IPS DF 4.7 (cell line): ENCODE measurements around the gene ACYP2.
"Not testable (repeated sequence)": the region's sequence is repeated elsewhere in the genome, so short reads cannot be mapped to it uniquely, and the experiment has no call there.

Experiments used
- DNase-seq: peaks from one replicate; pipeline ENCODE4 v3.0.0-alpha.2; 2013; ENCODE audit warnings: low spot score; ENCODE audit errors: extremely low read depth

The ACYP2 gene

DNA sequence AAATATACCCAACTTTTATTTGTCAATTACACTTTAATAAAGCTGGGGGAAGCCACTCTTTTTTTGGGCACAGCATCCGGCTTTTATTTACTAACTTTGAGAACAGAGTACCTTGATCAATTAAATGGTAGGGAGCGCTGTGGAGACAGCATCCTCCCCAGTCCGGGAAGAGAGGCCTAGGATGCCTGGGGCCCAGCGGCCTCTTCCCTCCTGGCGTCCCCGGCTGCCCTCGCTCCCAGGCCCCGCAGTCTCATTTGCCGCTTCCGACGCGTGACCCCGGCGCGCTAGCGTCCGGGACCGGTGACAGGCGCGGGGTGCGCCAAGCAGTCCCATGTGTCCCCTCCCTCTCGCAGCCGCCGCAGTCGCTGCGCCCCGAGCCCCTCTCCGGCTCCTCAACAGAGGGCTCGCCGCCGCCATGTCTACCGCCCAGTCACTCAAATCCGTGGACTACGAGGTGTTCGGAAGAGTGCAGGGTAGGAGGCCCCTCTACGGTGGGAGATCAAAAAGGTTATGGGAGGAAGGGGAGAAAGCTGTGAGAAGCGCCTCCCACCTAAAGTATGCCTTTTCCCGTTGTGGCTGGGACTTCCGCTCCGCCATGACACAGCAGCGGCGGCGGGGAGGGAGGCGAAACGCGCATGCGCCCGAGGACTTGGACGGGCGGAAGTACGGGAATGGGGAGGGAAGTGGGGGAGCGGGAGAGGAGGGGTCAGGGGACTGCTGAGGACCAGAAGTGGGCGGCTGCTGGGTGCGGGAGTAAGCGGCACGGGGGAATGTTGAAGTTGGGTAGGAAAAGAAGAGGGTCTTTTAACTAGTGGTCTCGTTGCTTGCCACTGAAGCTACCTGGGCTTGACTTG is at the start of gene ACYP2:
Gene ACYP2, plus strand, starts transcription at position 332 of the 854 bp plus-strand sequence.
- no peak for DNase-seq

- no peak for DNase-seq
These were observed 49.5 kb upstream of the ACYP2 start for GRCh38 chr2:54065891-54066290.

DNA sequence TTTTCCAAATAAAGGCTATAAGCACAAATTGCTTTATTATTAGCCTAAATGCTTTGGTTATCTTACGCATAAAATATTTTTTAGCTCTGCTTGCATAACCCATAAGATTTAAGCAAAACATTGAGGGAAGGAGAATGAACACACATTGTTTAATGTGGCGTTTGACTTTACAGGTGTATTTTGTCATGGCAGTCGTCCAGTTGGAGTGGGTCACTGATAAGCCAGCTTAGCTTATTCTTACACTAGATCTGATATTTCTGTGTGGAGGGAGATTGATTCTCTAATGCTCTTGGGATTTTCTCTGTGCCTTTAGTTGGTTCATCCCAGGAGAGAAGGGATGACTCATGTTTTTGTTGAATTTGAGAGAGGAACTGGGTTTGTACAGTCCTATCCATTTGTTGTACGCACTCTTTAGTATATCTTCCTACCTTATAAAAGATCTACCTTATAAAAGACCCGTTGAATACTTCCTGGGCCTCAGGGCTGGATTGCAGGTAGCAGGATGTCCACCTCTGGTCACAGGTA is 47.5 kb upstream of the ACYP2 start:
- DNase-seq, result no peak

- not testable (repeated sequence) for DNase-seq
These were observed 42.9 kb upstream of the ACYP2 start for GRCh38 chr2:54072483-54072882.

DNA sequence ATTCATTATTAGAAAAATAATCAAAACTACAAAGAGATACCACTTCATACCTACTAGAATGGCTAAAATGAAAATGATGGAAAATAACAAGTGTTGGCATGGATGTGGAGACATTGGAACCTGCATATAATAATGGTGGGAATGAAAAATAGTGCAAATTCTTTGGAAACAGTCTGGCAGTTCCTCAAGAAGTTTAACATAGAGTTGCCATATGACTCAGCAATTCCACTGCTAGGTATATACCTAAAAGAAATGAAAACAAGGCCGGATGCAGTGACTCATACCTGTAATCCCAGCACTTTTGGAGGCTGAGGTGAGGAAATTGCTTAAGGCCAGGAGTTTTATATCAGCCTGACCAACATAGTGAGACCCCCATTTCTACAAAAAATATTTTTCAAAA is 41.6 kb upstream of the ACYP2 start:
- no peak for DNase-seq

GRCh38 chr2:54074606-54075341 is 40.6 kb upstream of the ACYP2 start:
- DNase-seq, result no peak

DNA sequence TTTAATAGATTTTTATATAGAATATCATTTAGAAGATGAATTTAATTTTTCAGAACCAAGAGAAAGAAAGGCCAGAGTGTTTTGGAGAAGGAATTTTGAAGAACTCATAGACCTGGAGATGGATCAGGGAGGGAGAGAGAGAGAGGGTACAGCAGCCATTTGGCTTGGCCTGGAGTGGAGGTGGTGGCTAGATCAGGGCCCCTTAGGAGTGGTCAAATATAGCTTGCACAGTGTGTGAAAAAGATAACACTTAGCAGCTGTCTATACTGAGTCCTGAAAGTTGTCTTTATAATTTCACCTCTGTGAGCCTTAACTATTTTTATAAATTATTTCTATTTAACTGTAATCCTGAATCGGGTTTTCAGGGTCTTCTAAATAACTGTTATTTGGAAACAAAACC is 38.8 kb upstream of the ACYP2 start:
- DNase-seq, result no peak

DNA sequence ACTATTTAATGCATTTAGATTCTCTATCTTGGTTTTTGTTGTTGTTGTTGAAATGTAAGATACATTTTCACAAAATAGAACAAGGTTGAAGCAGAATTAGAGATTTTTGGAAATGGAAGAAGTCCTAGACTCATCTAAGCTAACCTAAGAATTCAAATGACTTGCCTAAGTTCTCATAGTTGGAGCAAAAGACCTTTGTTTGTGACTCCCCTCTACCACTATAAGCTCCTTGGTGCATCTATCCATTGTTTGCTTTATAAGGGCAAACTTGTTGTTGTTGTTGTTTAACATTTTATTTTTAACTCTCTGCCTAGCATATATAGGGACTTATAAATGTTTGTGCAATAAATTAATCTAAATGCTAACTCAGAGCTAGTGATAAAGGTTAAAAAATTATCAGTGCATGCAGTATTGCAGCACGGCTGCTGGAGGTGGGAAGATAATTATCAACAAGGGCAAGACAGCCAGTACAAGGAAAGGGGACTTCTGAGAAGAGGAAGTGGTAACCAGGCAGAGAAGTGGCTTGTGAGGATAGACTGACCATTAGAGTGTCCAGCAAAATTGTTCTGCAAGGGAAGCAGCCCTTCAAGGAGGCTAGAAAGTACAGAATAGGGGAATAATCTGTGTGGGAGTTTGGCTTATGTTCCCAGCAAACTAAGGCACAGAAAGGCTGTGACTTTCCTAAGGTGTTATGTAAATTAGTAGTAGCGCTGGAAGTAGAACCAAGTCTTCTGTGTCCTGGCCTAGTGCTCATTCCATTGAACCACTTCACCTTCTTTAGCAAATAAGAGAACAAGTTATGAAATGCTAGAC is 38.1 kb upstream of the ACYP2 start:
- no peak for DNase-seq

- no peak for DNase-seq
These were observed 36.1 kb upstream of the ACYP2 start for GRCh38 chr2:54079331-54079730.

DNA sequence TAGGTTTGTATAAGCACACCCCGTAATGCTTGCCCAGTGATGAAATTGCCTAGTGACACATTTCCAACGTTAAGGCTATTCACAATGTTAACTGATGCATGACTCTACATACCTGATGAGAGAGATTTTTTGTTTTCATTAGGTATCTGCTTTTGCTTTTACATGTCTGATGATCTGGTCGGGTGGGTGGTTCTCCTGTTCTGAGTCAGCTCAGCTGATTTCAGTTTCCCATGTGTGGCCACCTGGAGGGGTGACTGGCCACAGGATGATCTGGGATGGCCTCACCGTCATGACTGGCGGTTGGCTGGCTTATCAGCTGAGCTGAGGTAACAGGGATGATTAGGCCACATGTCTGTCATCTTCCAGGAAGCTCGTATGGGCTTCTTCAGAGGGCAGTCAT is 33.8 kb upstream of the ACYP2 start:
- DNase-seq, result no peak

GRCh38 chr2:54083021-54083420 is 32.4 kb upstream of the ACYP2 start:
- DNase-seq, result no peak

DNA sequence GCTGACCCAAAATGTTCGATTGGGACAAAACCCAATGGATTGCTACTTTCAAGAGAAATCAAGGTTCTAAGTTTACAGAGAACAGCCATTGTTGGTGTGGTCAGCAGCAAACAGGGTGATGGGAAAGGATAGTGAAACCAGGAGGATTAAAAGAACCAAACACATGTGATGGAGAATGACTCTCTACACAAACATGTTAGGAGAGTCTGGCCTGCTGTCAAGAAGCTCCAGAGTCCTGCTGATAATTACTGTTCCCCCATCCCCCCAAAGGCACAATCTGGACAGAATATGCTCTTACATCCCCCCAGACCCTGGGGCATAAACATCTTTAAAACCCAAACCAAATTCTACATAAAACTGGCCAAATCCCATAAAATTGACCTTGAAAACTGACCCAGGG is 32.0 kb upstream of the ACYP2 start:
- DNase-seq, result no peak

DNA sequence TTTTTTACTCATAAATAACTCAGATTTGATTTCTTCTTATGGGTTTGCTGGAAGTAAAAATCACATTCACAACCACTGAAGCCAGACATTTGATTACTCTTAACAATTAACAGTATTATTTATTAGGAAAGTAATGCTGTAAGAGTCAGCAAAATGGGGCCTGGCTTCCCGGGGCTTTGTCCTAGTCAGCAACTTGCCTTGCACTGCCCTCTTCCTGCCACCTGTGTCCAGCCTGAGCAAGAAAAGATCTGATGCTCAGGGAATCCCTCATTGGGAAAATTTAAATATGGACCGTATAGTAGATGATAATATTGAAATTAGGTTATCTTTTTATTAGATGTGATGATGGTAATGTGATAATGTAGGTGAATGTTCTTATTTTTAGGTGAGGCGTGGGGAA is 30.8 kb upstream of the ACYP2 start:
- DNase-seq, result no peak

DNA sequence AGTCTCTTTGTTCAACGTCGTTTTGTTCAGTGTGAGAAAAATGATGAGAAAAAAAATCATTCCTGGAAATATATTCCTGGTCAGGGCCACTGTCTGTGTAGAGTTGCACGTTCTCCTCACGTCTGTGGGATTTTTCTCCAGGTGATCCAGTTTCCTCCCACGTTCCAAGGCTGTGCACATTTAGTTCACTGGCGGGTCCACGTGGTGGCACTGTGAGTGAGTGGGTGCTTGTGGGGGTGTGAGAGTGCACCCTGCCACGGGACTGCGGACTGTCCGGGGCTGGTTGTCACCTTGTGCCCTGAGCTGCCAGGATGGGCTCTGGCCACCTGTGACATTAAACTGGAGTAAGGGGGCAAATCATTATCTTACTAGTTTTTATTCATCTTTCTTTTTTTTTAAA is 30.3 kb upstream of the ACYP2 start:
- no peak for DNase-seq

GRCh38 chr2:54086157-54086556 is 29.3 kb upstream of the ACYP2 start:
- no peak for DNase-seq

DNA sequence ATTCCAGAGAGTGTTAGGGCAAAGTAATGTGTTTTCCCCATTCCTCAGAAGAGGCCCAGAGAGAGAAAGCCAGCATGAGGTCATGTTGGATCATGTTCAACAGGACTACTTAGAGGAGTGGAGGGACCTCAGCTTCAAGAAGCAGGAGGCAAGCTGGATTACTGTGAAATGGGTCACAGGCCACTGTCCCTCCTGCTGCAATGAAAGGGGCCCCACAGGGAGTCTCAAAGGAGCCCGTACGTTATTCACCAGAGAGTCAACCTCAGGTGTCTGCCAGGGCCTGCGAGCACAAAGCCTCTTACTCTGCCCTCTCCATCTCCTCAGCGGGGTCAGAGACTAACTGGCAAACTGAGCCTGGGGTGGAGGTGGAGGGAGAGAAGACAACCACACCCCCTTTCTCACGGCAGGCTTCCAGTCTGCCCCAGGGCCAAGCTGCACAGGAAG is 27.2 kb upstream of the ACYP2 start:
- DNase-seq, result no peak

- no peak for DNase-seq
These were observed 26.7 kb upstream of the ACYP2 start for GRCh38 chr2:54088719-54089118.

DNA sequence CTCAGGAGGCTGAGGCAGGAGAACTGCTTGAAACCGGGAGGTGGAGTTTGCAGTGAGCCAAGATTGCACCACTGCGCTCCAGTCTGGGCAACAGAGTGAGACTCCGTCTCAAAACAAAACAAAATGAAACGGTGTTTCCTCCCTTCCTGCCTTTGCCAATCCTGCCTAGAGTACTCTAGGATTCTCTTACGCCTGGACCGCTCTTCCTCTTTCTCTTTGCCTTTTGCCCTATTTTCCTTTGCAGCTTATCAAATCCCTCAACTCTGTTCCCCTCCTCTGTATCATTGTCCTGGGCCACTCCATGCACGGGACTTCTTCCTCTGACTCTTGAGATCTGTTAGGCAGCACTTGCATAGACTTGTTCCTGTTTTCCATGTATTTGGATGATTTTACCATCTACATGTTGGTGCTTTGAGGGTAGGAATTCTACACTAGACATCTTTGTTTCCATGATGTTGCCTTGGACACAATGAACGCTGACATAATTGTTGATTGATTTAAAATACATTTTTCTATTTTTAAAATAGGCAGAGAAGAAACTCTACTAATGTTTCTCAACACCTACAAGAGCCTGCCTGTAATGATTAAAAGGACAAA is 24.8 kb upstream of the ACYP2 start:
- no peak for DNase-seq

DNA sequence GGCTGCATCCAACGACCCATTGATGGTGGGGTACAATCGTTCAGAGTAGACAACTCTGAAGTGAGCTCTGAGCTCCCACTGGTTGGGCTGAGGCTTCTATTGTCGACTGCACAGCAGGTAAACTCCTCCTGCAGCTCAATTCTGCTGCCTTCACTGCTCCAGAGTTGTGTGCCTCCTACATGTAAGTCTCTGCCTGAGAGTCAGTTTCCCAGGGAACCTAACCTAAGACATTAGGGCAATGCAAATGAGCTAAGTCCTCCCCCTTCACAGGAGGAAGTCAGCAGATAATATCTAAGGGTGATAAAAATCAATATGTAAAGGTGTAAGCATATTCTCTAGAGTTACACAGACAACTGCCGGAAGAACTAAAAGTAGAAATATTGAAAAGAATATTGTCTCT is 22.5 kb upstream of the ACYP2 start:
- DNase-seq, result no peak

- not testable (repeated sequence) for DNase-seq
These were observed 20.0 kb upstream of the ACYP2 start for GRCh38 chr2:54095406-54095805.

DNA sequence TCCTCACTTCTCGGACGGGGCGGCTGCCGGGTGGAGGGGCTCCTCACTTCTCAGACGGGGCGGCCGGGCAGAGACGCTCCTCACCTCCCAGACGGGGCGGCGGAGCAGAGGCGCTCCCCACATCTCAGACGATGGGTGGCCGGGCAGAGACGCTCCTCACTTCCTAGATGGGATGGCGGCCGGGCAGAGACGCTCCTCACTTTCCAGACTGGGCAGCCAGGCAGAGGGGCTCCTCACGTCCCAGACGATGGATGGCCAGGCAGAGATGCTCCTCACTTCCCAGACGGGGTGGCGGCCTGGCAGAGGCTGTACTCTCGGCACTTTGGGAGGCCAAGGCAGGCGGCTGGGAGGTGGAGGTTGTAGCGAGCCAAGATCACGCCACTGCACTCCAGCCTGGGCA is 19.3 kb upstream of the ACYP2 start:
- DNase-seq, result not testable (repeated sequence)
